OCI-M2 (cell line): Measurements from ENCODE around the gene DNAJA3.

Experiments
- DNase-seq: peaks from one replicate; lab custom pipeline; 2025; ENCODE audit not compliant: unreplicated experiment; lab: John Stamatoyannopoulos, UW

Gene DNAJA3

DNA sequence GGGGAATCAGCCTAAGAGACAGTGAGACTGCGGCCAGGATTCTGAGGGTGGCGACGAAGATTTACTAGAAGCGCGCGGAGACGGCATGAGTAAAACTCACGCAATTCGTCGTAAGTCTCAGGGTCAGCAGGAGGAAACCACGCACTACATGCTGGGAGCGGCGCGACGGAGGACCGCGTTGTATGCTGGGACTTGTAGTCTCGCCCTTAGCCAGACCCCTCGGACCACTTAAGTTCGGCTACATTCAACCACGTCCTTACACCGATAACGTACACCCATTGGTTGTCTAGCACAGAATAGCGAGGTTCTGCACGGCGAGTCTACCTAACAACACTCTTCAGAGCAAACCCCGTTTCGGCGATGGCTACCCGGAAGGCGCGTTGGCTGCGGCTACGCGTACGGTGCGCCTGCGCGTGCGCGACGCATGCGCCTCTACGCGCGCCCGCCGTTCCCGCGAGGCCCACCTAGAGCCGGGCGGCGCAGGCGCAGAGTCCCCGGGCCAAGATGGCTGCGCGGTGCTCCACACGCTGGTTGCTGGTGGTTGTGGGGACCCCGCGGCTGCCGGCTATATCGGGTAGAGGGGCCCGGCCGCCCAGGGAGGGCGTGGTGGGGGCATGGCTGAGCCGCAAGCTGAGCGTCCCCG lies at the start of gene DNAJA3:
Gene DNAJA3 (plus strand): TSS at position 491 of the 643 bp plus-strand sequence. CDS start 14 bp downstream, at position 505.
- DNase-seq = peak; percentile 82

DNA sequence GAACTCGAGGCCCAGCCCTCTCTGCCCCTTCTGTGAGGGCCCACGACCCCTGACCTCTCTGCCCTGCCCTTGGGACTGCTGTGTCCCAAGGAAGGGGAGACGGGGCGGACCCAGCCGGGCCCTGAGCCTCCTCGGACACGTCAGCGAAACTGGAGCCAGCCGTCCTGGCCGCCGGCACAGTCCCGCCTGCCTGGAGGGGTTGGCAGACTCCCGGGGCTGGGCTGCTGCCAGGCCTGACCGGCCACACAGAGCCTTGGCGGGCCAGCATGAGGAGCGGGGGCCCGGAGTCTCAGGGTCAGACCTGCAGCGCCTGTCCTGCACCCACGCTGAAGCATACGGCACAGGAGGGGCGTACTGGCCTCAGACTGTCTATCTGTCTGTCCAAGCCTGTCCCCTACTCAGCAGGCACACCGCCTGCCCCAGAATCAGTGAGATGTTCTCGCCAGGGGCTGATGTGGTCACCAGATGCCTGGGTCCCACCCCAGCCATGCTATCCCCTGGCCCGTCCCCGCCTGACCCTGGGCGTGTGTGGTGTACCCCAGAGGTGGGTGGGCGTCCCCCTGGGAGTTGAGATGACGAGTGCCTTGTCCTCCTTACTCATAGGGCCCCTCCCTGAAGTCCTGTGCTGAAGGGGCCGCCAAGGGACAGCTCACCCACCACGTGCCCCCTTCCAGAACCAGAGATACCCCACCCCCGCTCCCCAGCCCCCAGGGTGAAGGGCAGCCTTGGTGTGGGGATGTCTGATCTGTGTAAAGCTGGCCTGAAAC lies 49.4 kb upstream of the DNAJA3 start:
- DNase-seq = no peak

DNA sequence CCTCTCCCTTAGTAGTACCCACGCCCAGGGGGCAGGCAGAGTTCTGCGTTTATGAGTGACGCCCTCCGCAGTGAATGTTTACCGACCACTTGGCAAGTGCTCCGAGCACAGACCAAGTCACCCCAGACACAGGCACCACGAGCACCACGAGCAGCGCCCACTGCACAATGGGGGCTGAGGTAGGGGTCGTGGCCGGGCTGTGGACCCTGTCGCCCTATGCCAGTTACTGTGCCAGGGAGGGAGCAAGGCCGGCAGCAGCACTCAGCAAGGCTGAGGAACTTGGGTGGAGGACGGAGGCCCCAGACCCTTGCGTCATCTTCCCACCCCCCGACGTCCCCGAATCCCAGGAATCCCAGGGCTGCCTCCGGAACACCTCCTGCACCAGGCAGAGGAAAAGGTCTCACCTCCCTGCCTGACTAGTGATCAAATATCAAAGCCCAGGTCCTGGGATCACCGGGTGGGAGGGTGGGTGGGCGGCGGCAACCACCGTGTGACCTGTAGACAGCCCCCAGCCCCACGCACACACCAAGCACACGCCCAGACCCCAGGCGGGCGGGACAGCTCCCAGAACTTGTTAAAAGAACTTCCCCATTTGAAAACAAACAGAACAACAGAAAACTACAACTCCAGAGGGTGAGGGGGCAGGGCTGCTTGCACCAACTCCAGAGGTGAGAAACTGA lies 48.6 kb upstream of the DNAJA3 start:
- no peak for DNase-seq

DNA sequence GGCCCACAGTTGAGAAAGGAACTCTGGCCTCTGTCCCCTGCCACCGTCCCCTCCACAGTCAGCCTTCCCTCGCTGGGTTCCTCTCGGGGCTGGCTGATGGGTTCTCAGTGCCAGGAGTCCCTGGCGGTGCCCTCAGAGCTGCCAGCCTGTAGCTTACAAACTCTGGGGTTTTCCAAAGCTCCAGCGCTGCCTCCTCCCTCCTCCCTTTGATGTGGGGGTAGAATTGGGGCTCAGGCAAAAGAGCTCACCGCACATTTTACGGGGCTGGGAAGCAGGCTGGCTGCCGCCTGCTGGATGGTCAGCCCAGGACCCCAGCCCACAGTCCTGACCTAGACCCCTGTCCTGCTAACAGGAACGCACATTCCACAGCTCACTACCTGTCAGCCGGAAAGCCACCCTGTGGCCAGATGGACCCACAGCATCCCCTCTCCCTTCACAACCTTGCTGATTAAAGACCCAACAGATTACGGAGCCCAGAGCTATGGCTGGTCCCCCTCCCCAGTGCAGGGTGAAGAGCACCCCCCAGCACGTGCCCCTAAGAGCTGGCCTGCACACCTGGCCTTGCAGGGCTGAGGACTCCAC lies 48.0 kb upstream of the DNAJA3 start:
- no peak for DNase-seq

DNA sequence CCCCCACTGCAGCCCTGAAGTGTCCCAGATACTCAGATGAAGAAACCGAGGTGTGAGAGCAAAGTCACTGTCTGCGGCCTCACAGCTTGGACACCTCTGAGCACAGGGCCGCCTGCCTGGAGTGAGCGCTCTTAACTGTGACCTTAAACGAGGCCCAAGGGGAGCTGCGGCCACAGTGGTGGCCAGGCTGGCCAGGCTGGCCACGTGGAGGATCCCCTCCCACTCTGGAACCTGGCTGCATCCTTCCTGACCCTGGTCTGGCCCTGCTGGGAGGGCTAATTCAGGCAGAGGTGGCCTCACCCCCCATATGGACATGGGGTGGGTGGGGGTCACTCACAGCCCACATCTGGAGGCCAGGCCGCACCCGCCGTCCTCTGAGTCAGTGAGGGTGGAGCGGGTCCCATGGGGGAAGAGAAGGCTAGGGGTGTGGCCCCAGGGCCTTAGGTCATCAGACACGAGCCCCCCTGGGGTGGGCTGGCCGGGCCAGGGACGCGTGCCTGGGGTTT lies 47.5 kb upstream of the DNAJA3 start:
- DNase-seq = no peak

DNA sequence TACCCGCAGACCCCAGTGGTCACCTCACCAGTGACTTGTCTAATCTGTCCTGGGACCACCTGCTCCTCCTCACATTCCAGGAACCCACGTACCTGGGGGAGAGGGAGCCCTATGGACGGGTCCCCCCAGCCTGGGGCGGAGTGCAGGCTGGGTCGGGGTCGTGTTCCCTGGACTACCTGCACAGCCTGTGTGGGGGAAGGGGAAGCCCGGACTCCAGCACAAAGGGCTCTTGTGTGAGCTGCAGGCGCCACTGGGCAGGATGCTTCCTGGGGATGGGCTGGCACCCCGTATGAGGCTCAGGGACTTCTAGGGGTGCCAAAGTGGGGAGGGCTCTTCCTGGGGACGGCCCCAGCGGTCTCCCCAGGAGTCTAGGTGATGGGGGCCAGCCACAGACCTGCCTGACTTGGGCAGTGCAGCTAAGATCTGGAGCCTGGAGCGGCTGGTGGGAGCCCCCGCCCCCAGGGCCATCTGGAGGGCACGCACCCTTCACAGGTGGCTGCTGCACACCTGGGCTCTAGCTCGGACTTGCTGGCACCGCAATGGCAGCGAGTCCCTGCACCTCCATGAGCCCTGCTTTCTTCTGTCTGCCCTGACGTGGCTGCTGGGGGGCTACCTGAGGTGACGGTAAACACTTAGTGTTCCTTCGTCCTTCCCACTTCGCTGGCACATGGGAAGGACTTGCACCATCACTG lies 46.5 kb upstream of the DNAJA3 start:
- DNase-seq = no peak

DNA sequence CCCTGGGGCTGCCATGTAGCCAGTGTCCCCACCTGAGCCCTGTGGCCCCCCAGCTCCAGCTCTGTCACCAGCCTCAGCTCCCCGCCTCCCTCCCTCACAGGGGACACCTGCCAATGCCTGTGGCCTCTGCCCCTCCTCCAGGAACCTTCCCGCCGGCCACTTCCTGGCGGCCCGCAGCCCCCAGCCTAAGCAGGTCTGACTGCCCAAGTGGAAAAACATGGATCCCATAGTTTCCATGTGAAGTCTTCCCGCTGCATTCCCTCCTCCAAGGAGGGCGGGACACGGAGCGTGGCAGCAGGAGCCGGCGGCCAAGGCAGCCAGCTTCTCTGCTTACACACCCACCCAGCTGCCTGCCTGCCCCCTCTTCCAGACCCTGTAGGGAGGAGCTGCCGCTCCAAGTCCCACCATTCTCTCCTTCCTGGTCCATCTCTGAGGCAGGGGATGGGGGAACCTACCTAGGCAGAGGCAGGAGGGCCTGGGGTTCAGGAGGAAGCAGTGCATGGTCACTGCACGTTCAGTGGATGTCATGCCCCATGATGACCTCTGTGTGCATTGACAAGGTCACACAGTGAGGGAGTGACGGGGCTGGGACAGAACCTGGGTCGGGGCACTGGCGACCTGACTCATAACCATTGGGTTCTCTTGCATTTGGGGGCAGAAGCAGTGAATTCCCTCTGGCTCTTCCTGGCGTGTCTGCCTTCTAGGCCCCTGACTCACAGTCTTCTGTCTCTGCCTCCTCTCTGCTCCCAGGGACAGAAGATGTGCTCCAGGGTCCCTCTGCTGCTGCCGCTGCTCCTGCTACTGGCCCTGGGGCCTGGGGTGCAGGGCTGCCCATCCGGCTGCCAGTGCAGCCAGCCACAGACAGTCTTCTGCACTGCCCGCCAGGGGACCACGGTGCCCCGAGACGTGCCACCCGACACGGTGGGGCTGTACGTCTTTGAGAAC lies 45.3 kb upstream of the DNAJA3 start:
- no peak for DNase-seq

DNA sequence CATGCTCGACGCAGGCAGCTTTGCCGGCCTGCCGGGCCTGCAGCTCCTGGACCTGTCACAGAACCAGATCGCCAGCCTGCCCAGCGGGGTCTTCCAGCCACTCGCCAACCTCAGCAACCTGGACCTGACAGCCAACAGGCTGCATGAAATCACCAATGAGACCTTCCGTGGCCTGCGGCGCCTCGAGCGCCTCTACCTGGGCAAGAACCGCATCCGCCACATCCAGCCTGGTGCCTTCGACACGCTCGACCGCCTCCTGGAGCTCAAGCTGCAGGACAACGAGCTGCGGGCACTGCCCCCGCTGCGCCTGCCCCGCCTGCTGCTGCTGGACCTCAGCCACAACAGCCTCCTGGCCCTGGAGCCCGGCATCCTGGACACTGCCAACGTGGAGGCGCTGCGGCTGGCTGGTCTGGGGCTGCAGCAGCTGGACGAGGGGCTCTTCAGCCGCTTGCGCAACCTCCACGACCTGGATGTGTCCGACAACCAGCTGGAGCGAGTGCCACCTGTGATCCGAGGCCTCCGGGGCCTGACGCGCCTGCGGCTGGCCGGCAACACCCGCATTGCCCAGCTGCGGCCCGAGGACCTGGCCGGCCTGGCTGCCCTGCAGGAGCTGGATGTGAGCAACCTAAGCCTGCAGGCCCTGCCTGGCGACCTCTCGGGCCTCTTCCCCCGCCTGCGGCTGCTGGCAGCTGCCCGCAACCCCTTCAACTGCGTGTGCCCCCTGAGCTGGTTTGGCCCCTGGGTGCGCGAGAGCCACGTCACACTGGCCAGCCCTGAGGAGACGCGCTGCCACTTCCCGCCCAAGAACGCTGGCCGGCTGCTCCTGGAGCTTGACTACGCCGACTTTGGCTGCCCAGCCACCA lies 44.4 kb upstream of the DNAJA3 start:
- no peak for DNase-seq

DNA sequence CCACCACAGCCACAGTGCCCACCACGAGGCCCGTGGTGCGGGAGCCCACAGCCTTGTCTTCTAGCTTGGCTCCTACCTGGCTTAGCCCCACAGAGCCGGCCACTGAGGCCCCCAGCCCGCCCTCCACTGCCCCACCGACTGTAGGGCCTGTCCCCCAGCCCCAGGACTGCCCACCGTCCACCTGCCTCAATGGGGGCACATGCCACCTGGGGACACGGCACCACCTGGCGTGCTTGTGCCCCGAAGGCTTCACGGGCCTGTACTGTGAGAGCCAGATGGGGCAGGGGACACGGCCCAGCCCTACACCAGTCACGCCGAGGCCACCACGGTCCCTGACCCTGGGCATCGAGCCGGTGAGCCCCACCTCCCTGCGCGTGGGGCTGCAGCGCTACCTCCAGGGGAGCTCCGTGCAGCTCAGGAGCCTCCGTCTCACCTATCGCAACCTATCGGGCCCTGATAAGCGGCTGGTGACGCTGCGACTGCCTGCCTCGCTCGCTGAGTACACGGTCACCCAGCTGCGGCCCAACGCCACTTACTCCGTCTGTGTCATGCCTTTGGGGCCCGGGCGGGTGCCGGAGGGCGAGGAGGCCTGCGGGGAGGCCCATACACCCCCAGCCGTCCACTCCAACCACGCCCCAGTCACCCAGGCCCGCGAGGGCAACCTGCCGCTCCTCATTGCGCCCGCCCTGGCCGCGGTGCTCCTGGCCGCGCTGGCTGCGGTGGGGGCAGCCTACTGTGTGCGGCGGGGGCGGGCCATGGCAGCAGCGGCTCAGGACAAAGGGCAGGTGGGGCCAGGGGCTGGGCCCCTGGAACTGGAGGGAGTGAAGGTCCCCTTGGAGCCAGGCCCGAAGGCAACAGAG lies 43.5 kb upstream of the DNAJA3 start:
- no peak for DNase-seq

DNA sequence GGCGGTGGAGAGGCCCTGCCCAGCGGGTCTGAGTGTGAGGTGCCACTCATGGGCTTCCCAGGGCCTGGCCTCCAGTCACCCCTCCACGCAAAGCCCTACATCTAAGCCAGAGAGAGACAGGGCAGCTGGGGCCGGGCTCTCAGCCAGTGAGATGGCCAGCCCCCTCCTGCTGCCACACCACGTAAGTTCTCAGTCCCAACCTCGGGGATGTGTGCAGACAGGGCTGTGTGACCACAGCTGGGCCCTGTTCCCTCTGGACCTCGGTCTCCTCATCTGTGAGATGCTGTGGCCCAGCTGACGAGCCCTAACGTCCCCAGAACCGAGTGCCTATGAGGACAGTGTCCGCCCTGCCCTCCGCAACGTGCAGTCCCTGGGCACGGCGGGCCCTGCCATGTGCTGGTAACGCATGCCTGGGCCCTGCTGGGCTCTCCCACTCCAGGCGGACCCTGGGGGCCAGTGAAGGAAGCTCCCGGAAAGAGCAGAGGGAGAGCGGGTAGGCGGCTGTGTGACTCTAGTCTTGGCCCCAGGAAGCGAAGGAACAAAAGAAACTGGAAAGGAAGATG lies 42.8 kb upstream of the DNAJA3 start:
- DNase-seq = no peak

DNA sequence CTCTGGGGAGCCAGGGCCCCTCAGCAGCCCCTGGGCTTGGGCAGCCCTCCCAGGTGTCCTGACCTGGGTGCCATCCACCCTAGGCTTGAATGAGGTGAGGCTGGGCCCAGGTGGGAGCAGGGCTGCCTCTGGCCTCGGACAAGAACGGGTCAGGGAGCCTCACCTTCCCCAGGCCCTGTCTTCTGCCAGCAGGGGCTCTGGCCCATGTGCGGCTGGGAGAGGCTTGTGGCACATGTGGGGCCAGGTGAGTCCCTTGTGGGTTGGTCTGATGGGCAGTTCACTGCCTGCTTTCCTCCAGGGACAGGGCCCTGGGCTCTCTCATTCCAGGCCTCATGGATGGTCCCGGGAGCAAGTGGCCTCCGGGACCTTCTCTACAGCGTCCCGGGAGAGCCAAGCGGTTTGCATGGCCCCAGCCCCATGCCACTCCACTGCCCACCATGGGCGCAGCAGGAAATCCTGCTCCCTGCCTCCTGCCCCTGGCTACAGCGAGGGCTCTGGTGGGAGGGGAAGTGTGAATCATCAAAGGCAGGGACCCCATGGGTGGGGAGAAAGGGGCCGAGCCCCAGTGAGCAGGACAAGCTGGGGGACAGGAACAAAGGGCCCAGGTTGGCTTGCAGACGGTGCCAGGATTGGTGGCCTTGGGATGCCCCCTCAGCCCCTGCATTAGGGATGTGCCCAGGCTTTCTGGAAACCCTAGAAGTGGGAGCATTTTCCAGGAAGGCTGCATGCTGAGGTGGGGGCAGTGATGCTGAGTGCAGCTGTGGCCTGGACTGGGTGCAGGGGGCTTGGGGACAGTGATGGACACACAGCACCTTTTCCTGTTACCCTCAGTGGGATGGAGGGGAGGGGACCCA lies 41.9 kb upstream of the DNAJA3 start:
- DNase-seq = no peak

DNA sequence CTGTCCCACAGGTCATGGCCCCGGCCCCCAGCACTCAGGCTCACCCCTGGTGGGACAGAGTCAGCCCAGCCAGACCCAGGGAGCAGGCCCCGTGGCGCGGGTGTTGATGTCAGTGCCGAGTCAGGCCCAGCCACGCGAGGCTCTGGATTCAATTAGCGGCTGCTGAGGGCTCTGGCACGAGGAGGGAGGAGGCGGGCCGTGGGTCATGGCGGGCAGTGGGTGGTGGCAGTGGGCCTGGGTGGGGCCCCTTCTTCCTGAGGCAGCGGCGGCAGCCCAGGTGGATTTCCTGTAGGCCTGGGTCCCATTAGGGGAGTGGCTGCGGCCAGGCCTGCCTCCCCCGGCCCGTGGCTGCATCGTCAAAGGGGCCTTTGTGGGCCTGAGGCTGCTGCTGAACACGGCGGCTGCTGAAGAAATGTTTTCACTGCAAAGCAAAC lies 41.1 kb upstream of the DNAJA3 start:
- DNase-seq = no peak

DNA sequence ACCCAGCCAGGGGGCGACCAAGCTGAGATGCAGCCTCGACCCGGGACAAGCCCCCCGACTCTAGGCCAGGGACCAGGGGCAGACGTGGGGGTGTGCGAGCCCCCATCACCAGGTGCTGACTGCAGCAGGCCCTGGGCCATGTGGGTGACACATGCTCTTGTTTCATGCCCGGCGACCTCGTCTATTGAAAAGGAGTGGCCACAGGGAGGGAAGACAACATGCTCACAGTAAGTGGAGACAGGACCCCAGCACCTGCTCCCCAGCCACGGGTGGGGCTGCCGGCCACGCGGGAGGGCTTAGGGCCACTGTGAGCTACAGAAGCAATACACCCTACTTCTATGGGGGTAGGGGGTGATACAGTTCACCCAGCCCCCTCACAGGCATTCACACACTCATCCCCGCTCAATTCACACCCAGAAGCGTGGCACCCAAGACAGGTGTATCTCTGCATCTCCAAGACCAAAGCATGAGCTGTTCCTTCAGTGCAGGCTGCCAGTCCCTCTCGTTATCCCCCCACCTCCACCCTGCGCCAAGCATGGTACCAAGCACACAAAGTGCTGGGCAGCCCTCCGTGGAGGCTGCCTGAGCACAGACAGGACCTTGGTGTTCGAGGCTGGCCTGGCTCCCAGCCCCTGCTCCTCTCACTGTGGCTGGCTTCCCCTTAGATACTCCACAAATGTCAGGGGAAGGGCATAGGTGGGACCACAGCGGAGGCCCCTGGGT lies 40.4 kb upstream of the DNAJA3 start:
- DNase-seq = no peak

DNA sequence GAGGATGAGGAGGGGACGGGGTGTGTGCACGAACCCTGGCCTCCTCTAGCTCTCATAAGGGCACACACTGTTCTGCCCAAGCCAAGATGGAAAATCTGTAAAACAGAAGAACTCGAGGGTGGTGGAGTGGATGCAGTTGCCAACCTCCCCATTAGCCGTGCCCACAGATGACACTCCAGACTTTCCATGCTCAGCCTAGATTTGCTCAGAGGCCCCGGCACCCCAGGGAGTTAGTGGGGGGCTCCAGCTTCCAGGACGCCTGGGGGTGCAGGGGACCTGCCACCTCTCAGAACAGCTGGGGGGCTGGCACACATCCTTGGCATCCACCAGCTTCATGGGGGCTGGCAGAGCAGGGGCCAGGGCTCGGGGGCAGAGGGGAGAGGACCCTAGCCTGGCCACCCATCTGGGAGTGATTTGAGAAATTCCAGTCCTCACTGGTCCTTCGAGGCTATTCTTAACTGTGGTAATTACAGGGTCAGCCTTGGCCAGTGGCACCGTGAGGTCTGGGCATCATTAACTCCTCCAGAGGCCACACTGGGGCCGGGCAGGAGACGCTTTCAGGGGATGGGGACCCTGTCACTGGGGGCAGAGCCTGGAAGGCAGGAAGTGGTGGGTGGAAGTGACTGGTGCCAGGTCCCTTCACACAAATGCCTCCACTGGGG lies 39.7 kb upstream of the DNAJA3 start:
- DNase-seq = no peak

DNA sequence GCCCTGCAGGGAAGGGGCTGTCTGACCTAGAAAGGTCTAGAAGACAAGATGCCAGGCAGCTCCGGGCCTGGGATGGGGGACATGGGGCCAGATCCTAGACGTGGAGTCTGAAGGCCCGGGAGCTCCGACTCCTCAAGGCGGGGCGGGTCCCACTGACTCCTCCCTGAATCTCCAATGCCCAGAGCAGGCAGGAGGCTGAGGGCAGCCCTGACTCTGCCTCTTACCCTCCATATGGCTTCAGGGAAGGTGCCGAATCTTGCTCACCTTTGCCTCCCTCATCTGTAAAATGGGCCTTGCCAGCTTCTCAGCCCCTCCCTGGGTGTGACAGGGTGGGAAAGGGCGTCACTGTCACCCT lies 39.2 kb upstream of the DNAJA3 start:
- DNase-seq = no peak
